Gastrocnemius medialis (tissue), 4 donors: ENCODE data around the gene MYO9B.

Experiments
- CTCF ChIP-seq, 5 experiments: fragments of 450-650 bp in 3 of 5; fragments of 200-600 bp in 2 of 5; sonication (generic) in 2 of 5; IDR thresholded peaks in 4 of 5; conservative IDR thresholded peaks in 1 of 5; 1 replicate in 4 of 5; 2 replicates in 1 of 5; pipeline ENCODE4 v1.5.1; 2016 to 2019; ENCODE audit warnings: antibody characterized with exemption in 5 of 5, mild to moderate bottlenecking in 3 of 5, moderate library complexity in 3 of 5
- POLR2A ChIP-seq, 2 donors: fragments of 450-650 bp; IDR thresholded peaks; one replicate each; pipeline ENCODE4 v1.6.1; 2017; ENCODE audit warnings: antibody characterized with exemption in 2 of 2, mild to moderate bottlenecking in 2 of 2, moderate library complexity in 2 of 2

- TF ChIP-seq CTCF (IDR thresholded peaks at IDR 0.05 in 4 of 5, conservative IDR thresholded peaks at IDR 0.05 in 1 of 5), result no peak
- TF ChIP-seq POLR2A (IDR thresholded peaks at IDR 0.05), result no peak
These were observed 38.4 kb upstream of the MYO9B start for GRCh38 chr19:17037184-17037583.
